ENCODE data around the gene AGAP3.

DNA sequence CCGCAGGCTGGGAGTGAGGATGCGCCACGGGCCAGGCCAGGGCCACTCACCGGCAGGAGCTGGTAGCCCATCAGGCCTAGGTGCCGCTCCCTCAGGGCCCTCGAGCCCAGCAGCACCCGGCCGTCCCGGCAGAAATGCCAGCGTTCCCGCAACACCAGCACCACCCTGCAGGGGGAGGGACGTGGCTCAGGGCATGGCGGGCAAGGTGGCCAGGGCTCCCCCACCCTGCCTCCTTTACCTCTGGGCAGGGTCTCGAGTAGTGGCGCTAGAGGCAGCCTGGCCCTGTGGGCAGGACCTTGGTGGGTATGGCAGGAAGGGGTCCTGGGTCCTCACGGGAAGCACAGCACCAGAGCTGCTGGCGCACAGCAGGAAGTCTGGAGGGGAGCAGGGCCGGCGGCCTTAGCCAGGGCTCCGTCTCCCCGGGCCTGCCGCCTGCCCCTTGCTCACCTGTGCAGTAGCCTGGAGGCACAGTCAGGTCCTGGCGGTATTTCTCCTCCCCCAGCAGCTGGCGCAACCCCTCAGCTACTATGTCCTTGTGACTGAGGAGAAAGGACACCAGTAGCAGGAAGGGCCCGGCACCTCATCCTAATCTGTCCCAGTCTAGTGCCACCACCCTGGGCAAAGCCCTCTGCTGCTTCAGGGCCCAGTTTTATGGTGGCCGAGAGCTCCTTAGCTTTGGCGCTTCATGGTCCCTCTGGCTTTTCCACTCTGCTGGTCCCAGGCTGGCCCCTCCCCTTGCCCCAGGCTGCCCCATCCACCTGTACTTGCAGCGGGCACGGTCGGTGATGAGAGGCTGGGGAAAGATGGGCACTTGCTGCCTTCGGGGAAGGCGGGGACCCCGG lies 9.2 kb upstream of the AGAP3 start:
- TF ChIP-seq, protein P1, sequence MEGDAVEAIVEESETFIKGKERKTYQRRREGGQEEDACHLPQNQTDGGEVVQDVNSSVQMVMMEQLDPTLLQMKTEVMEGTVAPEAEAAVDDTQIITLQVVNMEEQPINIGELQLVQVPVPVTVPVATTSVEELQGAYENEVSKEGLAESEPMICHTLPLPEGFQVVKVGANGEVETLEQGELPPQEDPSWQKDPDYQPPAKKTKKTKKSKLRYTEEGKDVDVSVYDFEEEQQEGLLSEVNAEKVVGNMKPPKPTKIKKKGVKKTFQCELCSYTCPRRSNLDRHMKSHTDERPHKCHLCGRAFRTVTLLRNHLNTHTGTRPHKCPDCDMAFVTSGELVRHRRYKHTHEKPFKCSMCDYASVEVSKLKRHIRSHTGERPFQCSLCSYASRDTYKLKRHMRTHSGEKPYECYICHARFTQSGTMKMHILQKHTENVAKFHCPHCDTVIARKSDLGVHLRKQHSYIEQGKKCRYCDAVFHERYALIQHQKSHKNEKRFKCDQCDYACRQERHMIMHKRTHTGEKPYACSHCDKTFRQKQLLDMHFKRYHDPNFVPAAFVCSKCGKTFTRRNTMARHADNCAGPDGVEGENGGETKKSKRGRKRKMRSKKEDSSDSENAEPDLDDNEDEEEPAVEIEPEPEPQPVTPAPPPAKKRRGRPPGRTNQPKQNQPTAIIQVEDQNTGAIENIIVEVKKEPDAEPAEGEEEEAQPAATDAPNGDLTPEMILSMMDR (IDR thresholded peaks at IDR 0.05; ENCODE audit: low read depth, low read length, missing input control) = peak; percentile 4
- TF ChIP-seq YY1 (IDR thresholded peaks at IDR 0.05) (no peak), GABPA (IDR thresholded peaks at IDR 0.05 in 1 of 2, conservative IDR thresholded peaks at IDR 0.05 in 1 of 2) (no peak), RAD21 (IDR thresholded peaks at IDR 0.05) (no peak), SP1 (IDR thresholded peaks at IDR 0.05) (no peak), FOXA2 (IDR thresholded peaks at IDR 0.05) (no peak), JUND (IDR thresholded peaks at IDR 0.05) (no peak), RXRA (IDR thresholded peaks at IDR 0.05) (no peak), FOXA1 (IDR thresholded peaks at IDR 0.05) (no peak), TAF1 (conservative IDR thresholded peaks at IDR 0.05) (no peak)
- TF ChIP-seq, protein P2, sequence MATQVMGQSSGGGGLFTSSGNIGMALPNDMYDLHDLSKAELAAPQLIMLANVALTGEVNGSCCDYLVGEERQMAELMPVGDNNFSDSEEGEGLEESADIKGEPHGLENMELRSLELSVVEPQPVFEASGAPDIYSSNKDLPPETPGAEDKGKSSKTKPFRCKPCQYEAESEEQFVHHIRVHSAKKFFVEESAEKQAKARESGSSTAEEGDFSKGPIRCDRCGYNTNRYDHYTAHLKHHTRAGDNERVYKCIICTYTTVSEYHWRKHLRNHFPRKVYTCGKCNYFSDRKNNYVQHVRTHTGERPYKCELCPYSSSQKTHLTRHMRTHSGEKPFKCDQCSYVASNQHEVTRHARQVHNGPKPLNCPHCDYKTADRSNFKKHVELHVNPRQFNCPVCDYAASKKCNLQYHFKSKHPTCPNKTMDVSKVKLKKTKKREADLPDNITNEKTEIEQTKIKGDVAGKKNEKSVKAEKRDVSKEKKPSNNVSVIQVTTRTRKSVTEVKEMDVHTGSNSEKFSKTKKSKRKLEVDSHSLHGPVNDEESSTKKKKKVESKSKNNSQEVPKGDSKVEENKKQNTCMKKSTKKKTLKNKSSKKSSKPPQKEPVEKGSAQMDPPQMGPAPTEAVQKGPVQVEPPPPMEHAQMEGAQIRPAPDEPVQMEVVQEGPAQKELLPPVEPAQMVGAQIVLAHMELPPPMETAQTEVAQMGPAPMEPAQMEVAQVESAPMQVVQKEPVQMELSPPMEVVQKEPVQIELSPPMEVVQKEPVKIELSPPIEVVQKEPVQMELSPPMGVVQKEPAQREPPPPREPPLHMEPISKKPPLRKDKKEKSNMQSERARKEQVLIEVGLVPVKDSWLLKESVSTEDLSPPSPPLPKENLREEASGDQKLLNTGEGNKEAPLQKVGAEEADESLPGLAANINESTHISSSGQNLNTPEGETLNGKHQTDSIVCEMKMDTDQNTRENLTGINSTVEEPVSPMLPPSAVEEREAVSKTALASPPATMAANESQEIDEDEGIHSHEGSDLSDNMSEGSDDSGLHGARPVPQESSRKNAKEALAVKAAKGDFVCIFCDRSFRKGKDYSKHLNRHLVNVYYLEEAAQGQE (IDR thresholded peaks at IDR 0.05) = no peak
- TF ChIP-seq, protein P3, sequence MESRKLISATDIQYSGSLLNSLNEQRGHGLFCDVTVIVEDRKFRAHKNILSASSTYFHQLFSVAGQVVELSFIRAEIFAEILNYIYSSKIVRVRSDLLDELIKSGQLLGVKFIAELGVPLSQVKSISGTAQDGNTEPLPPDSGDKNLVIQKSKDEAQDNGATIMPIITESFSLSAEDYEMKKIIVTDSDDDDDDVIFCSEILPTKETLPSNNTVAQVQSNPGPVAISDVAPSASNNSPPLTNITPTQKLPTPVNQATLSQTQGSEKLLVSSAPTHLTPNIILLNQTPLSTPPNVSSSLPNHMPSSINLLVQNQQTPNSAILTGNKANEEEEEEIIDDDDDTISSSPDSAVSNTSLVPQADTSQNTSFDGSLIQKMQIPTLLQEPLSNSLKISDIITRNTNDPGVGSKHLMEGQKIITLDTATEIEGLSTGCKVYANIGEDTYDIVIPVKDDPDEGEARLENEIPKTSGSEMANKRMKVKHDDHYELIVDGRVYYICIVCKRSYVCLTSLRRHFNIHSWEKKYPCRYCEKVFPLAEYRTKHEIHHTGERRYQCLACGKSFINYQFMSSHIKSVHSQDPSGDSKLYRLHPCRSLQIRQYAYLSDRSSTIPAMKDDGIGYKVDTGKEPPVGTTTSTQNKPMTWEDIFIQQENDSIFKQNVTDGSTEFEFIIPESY (IDR thresholded peaks at IDR 0.05) = no peak
- TF ChIP-seq, protein P4, sequence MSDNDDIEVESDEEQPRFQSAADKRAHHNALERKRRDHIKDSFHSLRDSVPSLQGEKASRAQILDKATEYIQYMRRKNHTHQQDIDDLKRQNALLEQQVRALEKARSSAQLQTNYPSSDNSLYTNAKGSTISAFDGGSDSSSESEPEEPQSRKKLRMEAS (IDR thresholded peaks at IDR 0.05) = no peak
- TF ChIP-seq, protein P5, sequence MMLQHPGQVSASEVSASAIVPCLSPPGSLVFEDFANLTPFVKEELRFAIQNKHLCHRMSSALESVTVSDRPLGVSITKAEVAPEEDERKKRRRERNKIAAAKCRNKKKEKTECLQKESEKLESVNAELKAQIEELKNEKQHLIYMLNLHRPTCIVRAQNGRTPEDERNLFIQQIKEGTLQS (IDR thresholded peaks at IDR 0.05) = no peak
